NCI-H1417 treated with DMSO at 0.1 percent for 48 hours (cell line): ENCODE results near the gene TMA16.

Experiments
- DNase-seq: peaks from one replicate; lab custom pipeline; 2025; lab: John Stamatoyannopoulos, UW

TMA16 gene

DNA sequence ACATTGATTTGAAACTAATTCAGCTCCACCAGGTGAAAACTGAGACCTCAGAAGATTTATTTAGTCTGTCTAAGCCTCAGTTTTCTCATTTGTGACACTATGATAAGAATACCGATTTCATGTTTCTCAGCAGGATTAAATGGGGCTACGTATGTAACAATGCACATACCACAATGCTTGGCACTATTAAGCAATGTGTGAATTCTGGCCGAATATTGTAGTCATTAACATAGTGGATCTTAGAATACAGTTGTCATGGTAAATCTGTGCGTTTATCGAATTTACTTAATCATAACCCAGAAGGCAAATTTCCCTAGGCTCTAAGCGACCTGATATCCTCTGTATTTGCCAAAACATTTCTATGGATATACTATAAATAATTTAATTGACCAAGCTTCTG lies 69.1 kb downstream of the TMA16 start:
- DNase-seq, result no peak

GRCh38 chr4:163564221-163564720 lies 69.8 kb downstream of the TMA16 start:
- no peak for DNase-seq

DNA sequence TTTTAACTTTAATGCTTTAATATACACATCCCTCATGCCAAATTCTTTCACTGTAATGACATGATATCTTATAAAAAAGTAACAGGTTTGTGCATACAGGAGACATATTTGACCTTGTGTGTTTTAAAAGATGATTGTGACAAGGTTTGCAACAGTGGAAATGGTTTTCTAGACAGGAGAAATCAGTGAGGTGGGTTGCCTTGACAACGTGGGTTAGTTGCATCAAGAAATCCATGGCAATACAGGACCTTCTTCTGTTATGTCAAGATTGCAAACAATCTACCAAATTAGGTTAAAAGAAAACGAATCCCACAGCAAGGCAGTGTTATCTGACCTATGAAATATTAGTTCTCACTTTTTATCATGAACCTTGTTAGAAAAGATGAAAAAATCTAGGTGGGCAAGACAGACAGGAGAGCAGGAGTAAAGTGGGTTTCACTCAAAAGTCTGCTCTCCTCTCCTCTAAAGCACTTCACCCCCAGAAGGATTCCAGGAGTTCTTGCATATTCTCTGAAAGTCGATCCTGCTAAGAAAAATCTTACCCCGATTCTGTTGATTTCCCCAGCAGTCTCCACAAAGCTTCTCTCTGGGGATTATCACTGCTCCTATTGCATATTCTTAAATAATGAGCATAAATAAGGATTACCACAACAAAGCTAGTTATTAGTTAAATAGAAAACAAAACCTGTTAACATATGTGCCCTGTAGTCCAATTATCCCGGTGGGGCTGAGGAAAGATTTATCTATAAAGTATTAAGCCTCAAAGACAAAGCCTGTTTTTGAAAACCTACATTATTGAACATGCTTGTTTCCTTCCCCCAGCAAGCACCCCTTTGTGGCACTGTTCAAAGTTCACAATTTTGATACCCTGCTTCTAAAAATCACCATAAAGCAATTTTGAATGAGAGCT lies 71.0 kb downstream of the TMA16 start:
- DNase-seq, result no peak

GRCh38 chr4:163566257-163566796 lies 71.8 kb downstream of the TMA16 start:
- no peak for DNase-seq

GRCh38 chr4:163568843-163569242 lies 74.4 kb downstream of the TMA16 start:
- DNase-seq, result no peak
